Neuronal stem cell (in vitro differentiated cells): ENCODE data around the gene MATR3.
A peak's percentile ranks its signal among the peaks of the same experiment; 100 is the strongest.

Source experiments
- DNase-seq: peaks from one replicate; pipeline ENCODE4 v3.0.0-alpha.2; 2013; ENCODE audit warnings: low spot score
- H2AFZ ChIP-seq: one replicate; pipeline ENCODE4 v1.6.1; 2013; ENCODE audit warnings: mild to moderate bottlenecking, low read length, inconsistent platforms
- H2AK5ac ChIP-seq: 2 replicates; pipeline ENCODE4 v1.6.1; 2013; ENCODE audit warnings: low read depth, mild to moderate bottlenecking, inconsistent platforms, low read length, moderate library complexity, mixed read lengths
- H2BK120ac ChIP-seq: 2 replicates; pipeline ENCODE4 v1.6.1; 2013; ENCODE audit warnings: low read depth, mild to moderate bottlenecking, inconsistent platforms, low read length, moderate library complexity, mixed read lengths
- H2BK12ac ChIP-seq: one replicate; pipeline ENCODE4 v1.6.1; 2013; ENCODE audit warnings: low read length, inconsistent platforms
- H2BK15ac ChIP-seq: 2 replicates; pipeline ENCODE4 v1.6.1; 2013; ENCODE audit warnings: mild to moderate bottlenecking, low read length, inconsistent platforms, mixed read lengths
- H2BK5ac ChIP-seq: one replicate; pipeline ENCODE4 v1.6.1; 2013; ENCODE audit warnings: inconsistent platforms, mild to moderate bottlenecking, low read length, moderate library complexity
- H3K14ac ChIP-seq: one replicate; pipeline ENCODE4 v1.6.1; 2013; ENCODE audit warnings: low read length, inconsistent platforms
- H3K18ac ChIP-seq: 2 replicates; pipeline ENCODE4 v1.6.1; 2013; ENCODE audit warnings: low read length, inconsistent platforms
- H3K23ac ChIP-seq: 2 replicates; pipeline ENCODE4 v1.6.1; 2013; ENCODE audit warnings: low read depth, mild to moderate bottlenecking, mixed read lengths, low read length, inconsistent platforms; ENCODE audit not compliant: poor library complexity
- H3K27ac ChIP-seq: replicated peaks from 3 replicates; pipeline ENCODE4 v1.5.1; 2013; ENCODE audit warnings: low read length, inconsistent platforms
- H3K27me3 ChIP-seq, 3 experiments: 2 replicates each; pipeline ENCODE4 v1.6.1; 2013; ENCODE audit warnings: low read length in 3 of 3, mild to moderate bottlenecking in 2 of 3, inconsistent platforms in 1 of 3, low read depth in 1 of 3, mixed read lengths in 1 of 3, moderate library complexity in 1 of 3; ENCODE audit not compliant: control insufficient read depth in 3 of 3, insufficient read depth in 3 of 3
- H3K36me3 ChIP-seq, 2 donors: replicated peaks in 1 of 2; 2 replicates each; pipeline ENCODE4 v1.6.1; 2013; ENCODE audit warnings: low read length in 2 of 2; ENCODE audit not compliant: control insufficient read depth in 2 of 2, insufficient read depth in 2 of 2
- H3K4ac ChIP-seq: 2 replicates; pipeline ENCODE4 v1.6.1; 2013; ENCODE audit warnings: inconsistent platforms, mild to moderate bottlenecking, low read length, moderate library complexity
- H3K4me1 ChIP-seq, 2 donors: 1 replicate in 1 of 2; 2 replicates in 1 of 2; pipeline ENCODE4 v1.6.1; 2013; ENCODE audit warnings: low read length in 2 of 2, low read depth in 1 of 2; ENCODE audit not compliant: control insufficient read depth in 2 of 2, insufficient read depth in 1 of 2
- H3K4me2 ChIP-seq: one replicate; pipeline ENCODE4 v1.6.1; 2013; ENCODE audit warnings: mild to moderate bottlenecking, low read length, inconsistent platforms; ENCODE audit not compliant: insufficient read depth, poor library complexity, severe bottlenecking
- H3K4me3 ChIP-seq, 2 donors: 2 replicates each; pipeline ENCODE4 v1.5.1; 2013; ENCODE audit warnings: low read length in 2 of 2, mild to moderate bottlenecking in 2 of 2, inconsistent platforms in 1 of 2, moderate library complexity in 1 of 2
- H3K79me1 ChIP-seq: one replicate; pipeline ENCODE4 v1.6.1; 2013; ENCODE audit warnings: low read depth, mild to moderate bottlenecking, inconsistent platforms, low read length, moderate library complexity
- H3K9ac ChIP-seq: one replicate; pipeline ENCODE4 v1.6.1; 2013; ENCODE audit warnings: mild to moderate bottlenecking, low read depth, low read length, inconsistent platforms; ENCODE audit not compliant: poor library complexity
- H3K9me3 ChIP-seq, 2 donors: replicated peaks in 1 of 2; 2 replicates each; pipeline versions ENCODE3 to v1.6.1; 2013; ENCODE audit warnings: low read length in 2 of 2, mild to moderate bottlenecking in 2 of 2, inconsistent platforms in 1 of 2, low read depth in 1 of 2, mixed read lengths in 1 of 2, moderate library complexity in 1 of 2; ENCODE audit not compliant: control insufficient read depth in 2 of 2, insufficient read depth in 1 of 2
- H4K8ac ChIP-seq: one replicate; pipeline ENCODE4 v1.6.1; 2013; ENCODE audit warnings: low read depth, mild to moderate bottlenecking, inconsistent platforms, low read length, moderate library complexity
- H4K91ac ChIP-seq: one replicate; pipeline ENCODE4 v1.6.1; 2013; ENCODE audit warnings: low read length, low read depth, mild to moderate bottlenecking, inconsistent platforms; ENCODE audit not compliant: poor library complexity
- WGBS, 2 donors: extraction: QIAGEN DNeasy Blood & Tissue Kit; methylation state at CpG; one replicate each; pipeline ENCODE4 v1.1.7; 2013; ENCODE audit warnings: missing lambda C conversion rate in 2 of 2, mixed read lengths in 1 of 2; ENCODE audit not compliant: insufficient read length in 2 of 2, insufficient replicate concordance in 1 of 2; ENCODE audit errors: extremely low coverage in 2 of 2; 5-methylcytosine and 5-hydroxymethylcytosine counted together

MATR3 gene

GRCh38 chr5:139282197-139282557 is 11.4 kb upstream of the MATR3 start:
- no peak overlapping the region for H3K18ac ChIP-seq
- no peak overlapping the region for H2AFZ ChIP-seq
- no peak overlapping the region for H4K8ac ChIP-seq
- H3K79me1 ChIP-seq = no peaks in the 10 kb centered on the region
- no peak overlapping the region for H3K9ac ChIP-seq
- no peak overlapping the region for H2AK5ac ChIP-seq
- no peaks in the 10 kb centered on the region for H3K27me3 ChIP-seq
- peaks cover 0 to under 1% of the 10 kb centered on the region in 2 donors for H3K4me1 ChIP-seq
- H3K27ac ChIP-seq = no peak overlapping the region
- H4K91ac ChIP-seq = no peak overlapping the region
- no peak overlapping the region for H2BK15ac ChIP-seq
- H2BK5ac ChIP-seq = no peak overlapping the region
- no peak overlapping the region for H3K4ac ChIP-seq
- no peak overlapping the region for H3K4me2 ChIP-seq
- H3K36me3 ChIP-seq = peaks cover 27 to 82% of the 10 kb centered on the region in 2 donors
- no peak overlapping the region for H2BK12ac ChIP-seq
- H3K9me3 ChIP-seq = no peaks in the 10 kb centered on the region
- no peak overlapping the region for H3K4me3 ChIP-seq
- H3K23ac ChIP-seq = no peak overlapping the region
- DNase-seq = no peak
- H2BK120ac ChIP-seq = no peak overlapping the region
- H3K14ac ChIP-seq = no peak overlapping the region

DNA sequence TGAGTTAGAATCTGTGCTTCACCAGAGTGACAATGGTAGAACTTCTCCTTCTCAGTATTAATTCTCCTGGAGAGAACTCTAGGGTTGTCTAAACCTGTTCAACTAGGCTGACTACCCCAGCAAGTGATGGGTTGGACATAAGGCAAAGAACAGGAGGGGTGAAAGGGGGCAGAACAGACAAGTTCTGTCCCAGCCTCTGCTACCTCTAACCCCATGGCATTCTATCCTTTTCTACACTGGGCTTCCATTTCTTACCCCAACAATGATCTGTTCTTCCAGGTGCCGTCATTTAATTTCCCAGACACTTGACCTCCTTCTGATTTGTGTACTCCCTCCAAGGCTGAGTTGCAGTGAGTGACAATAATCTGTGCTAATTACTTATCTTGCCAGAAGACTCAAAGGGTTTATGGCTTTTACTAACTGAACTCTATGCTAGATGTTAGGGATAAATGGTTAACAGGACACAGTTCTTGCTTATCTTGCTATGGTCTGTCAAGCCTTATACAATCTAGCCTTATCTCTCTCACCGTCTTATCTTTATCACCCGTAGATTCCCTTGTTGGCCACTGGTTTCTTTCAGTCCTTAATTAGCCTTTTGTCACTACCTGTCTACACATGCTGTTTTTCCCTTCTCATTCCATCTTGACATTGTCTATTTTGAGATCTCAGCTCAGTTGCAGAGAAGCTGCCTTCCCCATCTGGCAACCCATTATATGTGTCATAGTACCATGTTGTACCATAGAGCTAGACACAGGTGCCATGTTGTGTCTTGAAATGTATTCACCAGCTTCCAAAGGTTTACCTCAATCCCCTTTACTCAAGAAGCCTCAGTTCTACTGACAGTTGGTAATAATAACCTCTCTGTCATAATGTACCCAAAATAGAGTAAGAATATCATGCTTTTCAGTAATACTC is 10.0 kb upstream of the MATR3 start:
- H2BK12ac ChIP-seq = no peak overlapping the region
- no peak overlapping the region for H2BK120ac ChIP-seq
- H3K9me3 ChIP-seq = no peaks in the 10 kb centered on the region
- H3K18ac ChIP-seq = no peak overlapping the region
- H3K23ac ChIP-seq = no peak overlapping the region
- H2BK15ac ChIP-seq = no peak overlapping the region
- no peak for DNase-seq
- no peak overlapping the region for H2BK5ac ChIP-seq
- no peak overlapping the region for H4K8ac ChIP-seq
- peak overlapping the region; percentile 5 for H3K14ac ChIP-seq
- H3K4me2 ChIP-seq = no peak overlapping the region
- H2AK5ac ChIP-seq = no peak overlapping the region
- peaks cover 26 to 74% of the 10 kb centered on the region in 2 donors for H3K36me3 ChIP-seq
- peaks cover 2% of the 10 kb centered on the region for H3K79me1 ChIP-seq
- no peak overlapping the region for H2AFZ ChIP-seq
- no peak overlapping the region for H3K9ac ChIP-seq
- H3K4me3 ChIP-seq = no peak overlapping the region
- no CpG with 5 or more reads among the region's 3 CpGs for WGBS, 2 donors
- no peak overlapping the region for H3K4ac ChIP-seq
- H4K91ac ChIP-seq = no peak overlapping the region
- no peaks in the 10 kb centered on the region for H3K27me3 ChIP-seq
- H3K4me1 ChIP-seq = no peaks in the 10 kb centered on the region
- no peak overlapping the region for H3K27ac ChIP-seq

DNA sequence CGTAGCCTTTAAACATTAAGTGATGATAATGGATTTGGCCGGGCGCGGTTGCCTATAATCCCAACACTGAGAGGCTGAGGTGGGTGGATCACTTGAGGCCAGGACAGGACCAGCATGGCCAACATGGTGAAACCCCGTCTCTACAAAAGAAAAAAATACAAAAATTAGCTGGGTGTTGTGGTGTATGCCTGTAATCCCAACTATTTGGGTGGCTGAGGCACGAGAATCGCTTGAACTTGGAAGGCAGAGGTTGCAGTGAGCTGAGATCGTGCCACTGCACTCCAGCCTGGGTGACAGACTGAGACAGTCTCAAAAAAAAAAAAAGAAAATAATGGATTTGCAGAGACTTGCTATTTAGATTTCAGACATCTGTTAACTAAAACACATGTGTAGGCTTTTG is 9.2 kb upstream of the MATR3 start:
- Histone ChIP-seq H3K4me3 (no peak overlapping the region), H3K14ac (no peak overlapping the region), H2BK15ac (no peak overlapping the region), H2BK5ac (no peak overlapping the region), H3K4ac (no peak overlapping the region), H2AK5ac (no peak overlapping the region), H4K8ac (no peak overlapping the region), H3K9ac (no peak overlapping the region), H3K27ac (no peak overlapping the region), H3K79me1 (peaks cover 2% of the 10 kb centered on the region), H3K27me3 (no peaks in the 10 kb centered on the region), H3K23ac (no peak overlapping the region), H2AFZ (no peak overlapping the region), H3K36me3 (peaks cover 21 to 68% of the 10 kb centered on the region in 2 donors), H3K4me1 (no peaks in the 10 kb centered on the region), H2BK12ac (no peak overlapping the region), H3K18ac (no peak overlapping the region), H2BK120ac (no peak overlapping the region), H4K91ac (no peak overlapping the region), H3K4me2 (no peak overlapping the region), H3K9me3 (no peaks in the 10 kb centered on the region)
- WGBS, 2 donors = no CpG with 5 or more reads among the region's 8 CpGs
- DNase-seq = no peak

GRCh38 chr5:139285651-139286392 is 7.7 kb upstream of the MATR3 start:
- H3K9ac ChIP-seq = no peak overlapping the region
- no peak overlapping the region for H3K14ac ChIP-seq
- no peak overlapping the region for H2BK5ac ChIP-seq
- H3K23ac ChIP-seq = no peak overlapping the region
- no peak overlapping the region for H3K27ac ChIP-seq
- no peak overlapping the region for H3K4me3 ChIP-seq
- H3K9me3 ChIP-seq = no peaks in the 10 kb centered on the region
- H3K4me2 ChIP-seq = no peak overlapping the region
- DNase-seq = no peak
- H3K79me1 ChIP-seq = peaks cover 2% of the 10 kb centered on the region
- H3K27me3 ChIP-seq = no peaks in the 10 kb centered on the region
- H3K36me3 ChIP-seq = peaks cover 21 to 55% of the 10 kb centered on the region in 2 donors
- H2BK12ac ChIP-seq = no peak overlapping the region
- no peak overlapping the region for H2AFZ ChIP-seq
- H2BK15ac ChIP-seq = no peak overlapping the region
- H2BK120ac ChIP-seq = no peak overlapping the region
- H4K91ac ChIP-seq = no peak overlapping the region
- no peak overlapping the region for H3K4ac ChIP-seq
- no peaks in the 10 kb centered on the region for H3K4me1 ChIP-seq
- no peak overlapping the region for H4K8ac ChIP-seq
- no peak overlapping the region for H2AK5ac ChIP-seq
- no CpG with 5 or more reads among the region's 3 CpGs for WGBS, 2 donors
- no peak overlapping the region for H3K18ac ChIP-seq
